Measurements from ENCODE around the gene RGS1. TPM values are rescaled to one million over a fixed set of nuclear protein-coding genes. Genes with fewer than 3 reads are reported as not detected.
A peak's percentile ranks its signal among the peaks of the same experiment; 100 is the strongest.

The RGS1 gene
- total and polyA plus RNA-seq, 2 of the 8 experiments (the other 6 are each of a cell fraction or from before 2014, with no cell fraction given), result not detected

- Histone ChIP-seq H3K23ac (ENCODE audit: insufficient read length) (no peak overlapping the region), H3K27ac (ENCODE audit: low read depth, low read length) (no peak overlapping the region), H3K79me2 (ENCODE audit: control insufficient read depth in 1 of 2, insufficient read depth in 2 of 2, low read length in 2 of 2) (no peaks in the 10 kb centered on the region), H3K9ac (replicated peaks in 1 of 4; ENCODE audit: extremely low read depth in 1 of 4, low read depth in 3 of 4, low read length in 3 of 4) (no peak overlapping the region), H3K14ac (ENCODE audit: insufficient read length) (no peak overlapping the region), H2BK5ac (ENCODE audit: low read depth, low read length) (no peak overlapping the region), H4K8ac (ENCODE audit: extremely low read depth, insufficient read depth, low read length) (no peak overlapping the region), H3K4me3 (ENCODE audit: extremely low read depth in 1 of 4, insufficient read depth in 2 of 4, low read depth in 3 of 4, low read length in 4 of 4) (no peak overlapping the region), H2BK20ac (ENCODE audit: low read length) (no peak overlapping the region), H2BK120ac (replicated peaks; ENCODE audit: low read depth, low read length) (no peak overlapping the region), H4K91ac (replicated peaks; ENCODE audit: insufficient read length, low read length) (no peak overlapping the region), H3K4me2 (ENCODE audit: insufficient read depth in 1 of 2, low read depth in 2 of 2, low read length in 2 of 2) (no peak overlapping the region), H4K20me1 (replicated peaks in 1 of 2; ENCODE audit: control insufficient read depth in 1 of 2, insufficient read depth in 2 of 2, low read length in 2 of 2) (no peaks in the 10 kb centered on the region), H3K27me3 (replicated peaks in 1 of 4; ENCODE audit: control insufficient read depth in 3 of 4, extremely low read depth in 1 of 4, insufficient read depth in 3 of 4, low read length in 3 of 4) (no peaks in the 10 kb centered on the region), H3K23me2 (ENCODE audit: low read depth, low read length) (no peaks in the 10 kb centered on the region), H3K4me1 (replicated peaks in 1 of 4; ENCODE audit: control insufficient read depth in 3 of 4, insufficient read depth in 4 of 4, low read length in 3 of 4) (no peaks in the 10 kb centered on the region), H2AK5ac (ENCODE audit: low read depth, low read length) (no peak overlapping the region), H4K5ac (ENCODE audit: insufficient read length, low read depth, low read length) (no peak overlapping the region), H2AFZ (ENCODE audit: low read length) (peak overlapping the region; percentile 41; the same call in 1 of the 2 replicates), H3K79me1 (ENCODE audit: low read depth, low read length) (no peaks in the 10 kb centered on the region), H3K9me3 (ENCODE audit: insufficient read depth in 2 of 2, low read depth in 1 of 2, low read length in 1 of 2) (no peaks in the 10 kb centered on the region), H3K56ac (replicated peaks; ENCODE audit: insufficient read length, low read depth, low read length) (no peak overlapping the region), H2BK12ac (ENCODE audit: low read depth, low read length) (no peak overlapping the region), H3K18ac (ENCODE audit: extremely low read depth, low read length) (no peak overlapping the region), H3K36me3 (ENCODE audit: control insufficient read depth in 2 of 4, insufficient read depth in 4 of 4, low read length in 3 of 4) (no peaks in the 10 kb centered on the region), H3K4ac (replicated peaks; ENCODE audit: insufficient read length, low read depth, low read length) (no peak overlapping the region), H2BK15ac (ENCODE audit: low read length) (no peak overlapping the region)
- FAIRE-seq (no peak), DNase-seq (ENCODE audit: low read depth in 1 of 2, low spot score in 2 of 2) (no peak)
- no peak for TF ChIP-seq GTF2F1 (IDR thresholded peaks at IDR 0.05; ENCODE audit: borderline replicate concordance, low read depth, low read length)
- ChIA-PET CTCF (ENCODE audit: partially characterized antibody) (interaction anchor here (0.6 to 1.2 kb wide), 2 partner anchors 32 to 51 kb away, joined by 3 to 5 read pairs; no protein-coding TSS in a partner anchor), POLR2A (ENCODE audit: partially characterized antibody) (no interaction called here)
- 91% methylated on average over 2 of the region's 2 CpGs; no CpG with 5 or more reads in 1 of the 2 experiments for WGBS, 2 experiments (ENCODE audit: extremely low coverage in 1 of 2, insufficient coverage in 1 of 2, insufficient read length in 1 of 2, insufficient replicate concordance in 2 of 2, low coverage in 1 of 2, low lambda C conversion rate in 2 of 2, missing lambda C conversion rate in 1 of 2)
Measured at GRCh38 chr1:192547501-192547900, 28.1 kb upstream of the RGS1 start.
